Prostate gland (tissue), 2 donors: Measurements from ENCODE around the gene WDR77.

ENCODE experiments used
- CTCF ChIP-seq, 4 experiments: fragments of 200-600 bp in 2 of 4; fragments of 450-650 bp in 2 of 4; sonication (generic) in 2 of 4; IDR thresholded peaks; 1 replicate in 3 of 4; 2 replicates in 1 of 4; pipeline ENCODE4 v1.5.1; 2016 to 2019; ENCODE audit warnings: antibody characterized with exemption in 4 of 4, mild to moderate bottlenecking in 2 of 4, moderate library complexity in 2 of 4
- POLR2A ChIP-seq: fragments of 450-650 bp; IDR thresholded peaks from one replicate; pipeline ENCODE4 v1.6.1; 2016; ENCODE audit warnings: antibody characterized with exemption, mild to moderate bottlenecking
- POLR2AphosphoS5 ChIP-seq: sonication (generic); formaldehyde crosslinking; IDR thresholded peaks from one replicate; pipeline ENCODE4 v1.6.1; 2017; ENCODE audit warnings: antibody characterized with exemption

GRCh38 chr1:111488669-111489068 is 39.6 kb upstream of the WDR77 start:
- no peak for TF ChIP-seq CTCF (IDR thresholded peaks at IDR 0.05)
- no peak for TF ChIP-seq POLR2A
- TF ChIP-seq POLR2AphosphoS5, result no peak
